GM18867 (cell line): ENCODE data around the gene CMTM1.
"Not testable (repeated sequence)": the region's sequence is repeated elsewhere in the genome, so short reads cannot be mapped to it uniquely, and the experiment has no call there.

Source experiments
- ATAC-seq: cut with Tn5 transposase; IDR thresholded peaks from one replicate; pipeline ENCODE4 v1.9.1; 2021; ENCODE audit warnings: mild to moderate bottlenecking, moderate library complexity; ENCODE audit not compliant: unreplicated experiment

The CMTM1 gene

GRCh38 chr16:66610111-66610820, 44.0 kb downstream of the CMTM1 start:
- ATAC-seq: no peak

DNA sequence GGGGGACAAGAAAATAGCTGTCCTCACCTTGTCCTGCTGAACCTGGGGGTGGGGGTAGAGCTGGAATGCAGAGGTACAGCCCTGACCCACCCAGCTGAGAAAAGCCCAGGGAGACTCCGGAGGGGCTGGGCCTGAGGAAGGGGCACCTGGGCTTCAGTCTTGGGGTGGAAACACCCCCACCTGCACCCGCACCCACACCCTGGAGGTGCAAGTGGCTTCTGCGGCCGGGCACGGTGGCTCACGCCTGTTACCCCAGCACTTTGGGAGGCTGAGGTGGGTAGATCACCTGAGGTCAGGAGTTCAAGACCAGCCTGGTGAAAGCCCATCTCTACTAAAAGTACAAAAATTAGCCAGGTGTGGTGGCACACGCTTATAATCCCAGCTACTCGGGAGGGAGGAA, 45.7 kb downstream of the CMTM1 start:
- ATAC-seq: not testable (repeated sequence)

DNA sequence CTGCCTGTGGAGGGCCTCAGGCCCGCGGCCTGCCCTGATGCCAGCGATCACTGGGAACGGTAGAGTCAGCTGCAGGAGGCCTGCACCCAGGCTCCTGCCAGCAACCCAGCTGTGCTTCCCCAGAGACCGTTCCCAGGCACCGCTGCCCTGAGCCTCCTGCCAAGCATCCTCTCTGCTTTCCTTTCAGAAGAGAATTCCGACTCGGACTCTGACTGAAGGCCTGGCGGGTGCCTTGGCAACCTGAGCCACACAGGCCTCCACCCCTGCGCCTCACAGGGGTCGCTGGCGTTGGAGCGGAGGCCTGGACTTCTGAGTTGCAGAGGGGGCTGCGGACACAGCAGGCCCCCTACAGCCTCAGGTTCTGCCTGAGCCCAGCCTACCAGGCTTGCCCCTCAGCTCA, 46.2 kb downstream of the CMTM1 start:
- ATAC-seq: no peak

DNA sequence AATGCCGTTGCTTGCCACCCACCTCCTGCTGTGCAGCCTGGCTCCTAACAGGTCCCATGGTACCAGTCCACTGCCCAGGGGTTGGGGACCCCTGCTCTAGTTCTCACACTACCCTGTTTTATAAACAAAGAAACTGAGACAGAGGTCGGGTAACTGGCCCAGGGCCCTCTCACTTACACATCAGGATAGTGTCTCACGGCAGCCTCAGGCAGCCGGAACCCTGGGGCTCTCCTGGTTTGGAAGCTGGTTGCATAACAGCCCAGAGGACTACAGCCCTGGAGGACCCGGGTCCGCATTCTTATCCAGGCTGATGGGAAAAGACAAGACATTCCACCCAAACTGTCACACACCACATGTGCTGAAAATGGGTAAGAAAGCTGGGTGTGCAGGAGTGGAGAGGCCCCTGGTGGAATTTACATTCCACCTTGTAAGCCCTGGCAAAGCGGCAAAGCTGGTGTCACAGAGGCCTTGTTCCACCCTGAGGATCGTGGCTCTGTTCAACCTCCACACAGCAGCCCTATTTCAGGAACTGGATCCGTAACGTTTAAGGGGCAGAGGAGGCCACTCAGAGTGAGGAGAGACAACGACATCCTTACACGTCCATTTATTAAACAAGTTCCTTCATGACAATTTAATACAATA, 48.0 kb downstream of the CMTM1 start:
- ATAC-seq: no peak

- ATAC-seq: no peak
Observed at GRCh38 chr16:66616169-66616568, 49.9 kb downstream of the CMTM1 start.

GRCh38 chr16:66616592-66616991, 50.4 kb downstream of the CMTM1 start:
- ATAC-seq: no peak

DNA sequence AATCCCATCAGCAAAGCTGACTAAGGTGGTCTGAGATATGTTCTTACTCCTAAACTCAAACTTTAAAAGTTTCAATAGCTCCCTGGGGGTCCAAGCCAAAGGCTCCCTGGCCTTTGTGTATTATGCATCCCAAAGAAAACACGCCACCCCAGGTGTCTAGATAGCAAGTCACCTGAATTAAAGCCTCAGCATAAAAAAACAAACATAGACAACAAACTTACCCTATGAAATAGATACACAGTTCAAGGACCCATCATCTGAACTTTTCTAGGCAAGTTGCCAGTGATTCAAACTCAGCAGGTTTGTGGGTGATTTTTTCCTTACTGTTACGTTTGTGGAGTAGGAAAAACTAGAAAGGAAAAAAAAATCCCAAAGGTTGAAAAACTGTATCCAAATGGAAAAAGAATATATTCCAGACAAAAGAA, 50.8 kb downstream of the CMTM1 start:
- ATAC-seq: no peak

DNA sequence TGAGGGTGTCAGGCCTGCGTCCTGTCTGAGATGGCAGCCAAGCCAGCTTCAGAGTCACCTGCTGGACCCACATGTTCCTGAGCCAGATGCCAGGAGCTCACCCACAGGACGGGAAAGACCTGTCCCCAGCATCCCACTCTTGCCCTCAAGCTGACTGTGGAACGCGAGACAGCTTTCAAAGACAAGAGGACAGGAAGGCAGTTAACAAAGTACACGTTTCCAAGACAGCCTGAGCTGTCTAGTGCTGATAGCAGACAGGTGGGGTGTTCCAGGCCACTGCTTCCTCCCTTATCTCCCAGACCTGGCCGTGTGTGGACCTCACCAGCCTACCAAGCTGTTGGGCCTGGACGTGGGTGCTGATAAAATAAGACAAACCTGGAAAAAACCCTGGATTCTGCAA, 51.5 kb downstream of the CMTM1 start:
- ATAC-seq: no peak

DNA sequence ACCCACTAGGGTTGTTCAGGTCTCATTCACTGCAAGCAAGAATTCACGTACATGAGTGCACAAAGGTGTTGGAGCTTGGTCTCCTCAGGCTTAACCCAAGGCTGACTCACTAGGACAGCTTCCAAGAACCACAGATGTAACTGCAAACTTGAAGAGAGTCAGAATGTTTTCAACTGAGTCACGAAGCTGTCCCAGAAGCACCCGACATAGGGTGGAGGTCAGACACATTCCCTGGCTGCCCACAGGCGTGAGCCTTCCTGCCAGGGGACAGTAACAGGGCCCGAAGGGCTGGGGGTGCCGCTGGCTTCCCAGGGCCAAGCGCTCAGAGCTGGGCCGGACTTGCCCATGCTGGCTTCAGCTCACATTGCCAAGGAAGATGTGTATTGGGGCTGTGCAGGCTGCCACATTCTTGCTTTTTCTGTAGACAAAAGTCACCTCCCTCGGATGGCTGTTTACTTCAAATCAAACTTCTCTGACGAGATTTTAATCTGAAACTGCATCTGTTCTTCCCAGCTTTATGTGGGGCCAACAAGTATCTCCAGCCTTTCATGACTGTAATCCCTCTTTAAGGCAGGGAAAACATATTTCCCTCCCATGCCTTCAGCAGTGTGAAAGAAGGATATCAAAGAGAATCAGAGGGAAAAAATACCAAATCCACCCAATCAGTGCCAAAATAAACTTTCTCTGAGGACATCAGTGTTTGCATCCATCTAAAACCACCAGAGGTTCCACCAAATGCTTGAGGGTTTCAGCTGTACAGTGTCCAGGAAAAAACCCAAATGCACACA, 52.5 kb downstream of the CMTM1 start:
- ATAC-seq: no peak

DNA sequence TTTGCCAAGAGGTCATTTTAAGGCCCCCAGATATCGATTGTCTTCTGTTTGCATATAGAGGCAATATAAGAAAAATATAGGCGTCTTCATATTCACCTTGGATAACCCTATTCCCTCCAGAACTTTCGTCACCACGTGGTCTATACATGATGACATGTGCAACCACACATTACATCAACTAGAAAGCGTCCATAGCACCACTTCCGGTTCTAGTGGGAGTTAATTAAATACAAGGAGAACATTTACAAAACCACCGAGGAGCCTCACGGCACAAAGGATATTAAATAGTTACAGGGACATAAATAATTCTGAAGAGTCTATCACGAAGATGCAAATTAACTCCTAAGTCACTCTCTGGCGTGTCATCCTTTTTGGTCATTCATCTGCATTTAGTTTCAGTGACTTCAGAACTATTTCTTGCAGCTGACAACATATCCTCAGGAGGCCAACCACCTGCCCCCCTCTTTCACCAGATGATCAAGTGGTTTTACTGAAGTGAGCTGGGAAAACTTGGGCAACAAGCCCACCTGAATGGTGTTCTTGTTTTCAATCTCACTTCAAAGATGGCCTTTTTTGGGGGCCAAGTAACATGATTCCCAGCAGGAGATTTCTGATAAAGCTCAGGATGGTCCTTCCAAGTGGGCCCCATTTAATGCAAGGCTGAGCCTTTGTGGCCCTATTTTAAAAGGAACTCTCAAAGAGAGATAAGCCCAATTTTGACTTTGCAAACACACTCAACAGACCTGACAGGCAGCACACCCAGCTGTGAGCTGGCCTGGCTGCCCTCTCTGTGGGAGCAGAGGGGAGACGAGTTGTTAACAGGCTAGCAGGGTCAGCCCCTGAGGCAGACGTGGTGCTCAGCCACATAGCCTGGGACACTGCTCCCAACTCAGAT, 53.5 kb downstream of the CMTM1 start:
- no peak for ATAC-seq

GRCh38 chr16:66620429-66620795, 54.2 kb downstream of the CMTM1 start:
- ATAC-seq: no peak

GRCh38 chr16:66621973-66622372, 55.7 kb downstream of the CMTM1 start:
- no peak for ATAC-seq

GRCh38 chr16:66622863-66623262, 56.6 kb downstream of the CMTM1 start:
- ATAC-seq: no peak

DNA sequence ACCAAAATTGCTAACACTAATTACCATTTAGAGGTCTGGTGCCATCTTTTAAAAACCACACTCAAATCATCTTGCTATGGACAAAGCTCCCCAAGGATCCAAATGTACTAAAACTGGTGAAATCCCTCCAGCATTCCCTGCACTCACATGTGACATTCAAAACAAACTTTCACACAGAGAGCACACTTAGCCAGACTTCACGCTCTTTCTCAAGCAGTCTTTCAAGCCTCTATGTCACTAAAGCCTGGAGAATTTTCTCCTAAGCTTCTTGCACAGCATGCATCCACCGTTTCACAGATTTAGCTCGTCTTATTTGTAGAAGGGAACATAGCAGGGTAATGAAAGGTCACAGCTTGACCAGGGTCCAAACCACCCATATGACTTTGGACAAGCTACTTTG, 57.5 kb downstream of the CMTM1 start:
- no peak for ATAC-seq

GRCh38 chr16:66627611-66628378, 61.6 kb downstream of the CMTM1 start:
- not testable (repeated sequence) for ATAC-seq
